Measurements from ENCODE around the gene ASPDH.

ASPDH gene

GRCh38 chr19:50512999-50513745, 541 bp downstream of the ASPDH start:
- DNase-seq: no peak

GRCh38 chr19:50512112-50512998, 1.4 kb downstream of the ASPDH start:
- no peak for DNase-seq

- peak; percentile 96 for DNase-seq
Measured at GRCh38 chr19:50511069-50511822, 2.5 kb downstream of the ASPDH start, which contains the start of gene JOSD2. Gene JOSD2, minus strand, starts transcription at chr19:50511191. Its CDS starts 760 bp downstream, at chr19:50510431.

GRCh38 chr19:50510700-50511068, 3.0 kb downstream of the ASPDH start:
- no peak for DNase-seq

GRCh38 chr19:50510121-50510670, 3.5 kb downstream of the ASPDH start:
- DNase-seq: no peak

GRCh38 chr19:50509366-50509765, 4.3 kb downstream of the ASPDH start:
- DNase-seq: no peak

- DNase-seq: no peak
Measured at GRCh38 chr19:50508843-50509190, 4.9 kb downstream of the ASPDH start.

GRCh38 chr19:50507376-50507775, 6.3 kb downstream of the ASPDH start:
- DNase-seq: no peak

- DNase-seq: no peak
Measured at GRCh38 chr19:50506700-50507099, 7.0 kb downstream of the ASPDH start.

GRCh38 chr19:50505856-50506611, 7.7 kb downstream of the ASPDH start:
- DNase-seq: no peak

GRCh38 chr19:50501568-50502475, 11.9 kb downstream of the ASPDH start:
- DNase-seq: no peak

GRCh38 chr19:50501186-50501567, 12.5 kb downstream of the ASPDH start:
- DNase-seq: no peak

GRCh38 chr19:50500753-50501151, 13.0 kb downstream of the ASPDH start:
- no peak for DNase-seq

- no peak for DNase-seq
Measured at GRCh38 chr19:50500060-50500752, 13.5 kb downstream of the ASPDH start.

- no peak for DNase-seq
Measured at GRCh38 chr19:50498219-50499056, 15.3 kb downstream of the ASPDH start.

- no peak for DNase-seq
Measured at GRCh38 chr19:50497022-50497405, 16.7 kb downstream of the ASPDH start.

GRCh38 chr19:50496189-50497021, 17.3 kb downstream of the ASPDH start:
- no peak for DNase-seq

- no peak for DNase-seq
Measured at GRCh38 chr19:50495020-50495531, 18.6 kb downstream of the ASPDH start.

All from activated CD4-positive, alpha-beta T cell treated with anti-CD3 and anti-CD28 coated beads for 1 hour (primary cell).